K562 (cell line): ENCODE results near the gene EFS. TPM values are rescaled to one million over a fixed set of nuclear protein-coding genes. Genes with fewer than 3 reads are reported as not detected.

Experiments used
- ATAC-seq: fragments of 200-7000 bp; cut with Tn5 transposase; 3 replicates; pipeline ENCODE4 v1.9.1; 2020; ENCODE audit warnings: moderate library complexity
- BruUV-seq: library from RNA; stranded (reverse); fragments of 400-500 nt; replicated peaks from 2 replicates; lab custom pipeline; 2021; lab: Mats Ljungman, UMichigan
- CTCF ChIA-PET: fragments of 300-600 bp; formaldehyde crosslinking; extraction: SDS; loops from one replicate; lab custom pipeline; 2021; ENCODE audit warnings: low intra/inter-chr PET ratio; lab: Yijun Ruan, JAX
- POLR2A ChIA-PET: fragments of 300-600, 350-650 bp; sonication (Branson Sonifier 250); formaldehyde crosslinking; extraction: SDS; loops from one replicate; lab custom pipeline; 2021; ENCODE audit warnings: antibody characterized with exemption, inconsistent platforms; lab: Yijun Ruan, JAX
- DNase-seq, 4 experiments: peaks; one replicate each; pipeline versions ENCODE4 v3.0.0 to v3.0.0-alpha.2; 2011 to 2018; ENCODE audit warnings: low spot score in 3 of 4, mixed read lengths in 3 of 4; ENCODE audit errors: extremely low read depth in 1 of 4
- FAIRE-seq: peaks from 2 replicates; lab custom pipeline; 2011; peaks lifted over from hg19 to GRCh38; lab: Jason Lieb, UNC
- H2AFZ ChIP-seq: 2 replicates; pipeline ENCODE4 v1.6.0; 2011; ENCODE audit warnings: low read depth, low read length, control low read depth, inconsistent platforms
- H3K27ac ChIP-seq: fragments of 200-600 bp; 3 replicates; pipeline ENCODE4 v1.8.0; 2011; ENCODE audit warnings: low read depth, mild to moderate bottlenecking, control low read depth, inconsistent platforms, low read length, moderate library complexity, mixed read lengths; ENCODE audit errors: extremely low read depth
- H3K27me3 ChIP-seq, 2 experiments: fragments of 300-600 bp in 1 of 2; 2 replicates in 1 of 2; 3 replicates in 1 of 2; pipeline versions ENCODE4 v1.6.0 to v1.8.0; 2011; ENCODE audit warnings: inconsistent platforms in 2 of 2, low read length in 2 of 2, mild to moderate bottlenecking in 1 of 2, mixed read lengths in 1 of 2, moderate library complexity in 1 of 2; ENCODE audit not compliant: control insufficient read depth in 2 of 2, insufficient read depth in 2 of 2
- H3K36me3 ChIP-seq: fragments of 300-600 bp; 3 replicates; pipeline ENCODE4 v1.8.0; 2011; ENCODE audit warnings: mild to moderate bottlenecking, low read length, inconsistent platforms; ENCODE audit not compliant: control insufficient read depth, insufficient read depth
- H3K4me1 ChIP-seq, 2 experiments: fragments of 200-600 bp in 1 of 2; replicated peaks in 1 of 2; 2 replicates in 1 of 2; 3 replicates in 1 of 2; pipeline versions ENCODE4 v1.5.1 to v1.8.0; 2011; ENCODE audit warnings: inconsistent platforms in 2 of 2, low read length in 2 of 2, mild to moderate bottlenecking in 1 of 2, mixed read lengths in 1 of 2, moderate library complexity in 1 of 2; ENCODE audit not compliant: control insufficient read depth in 2 of 2, insufficient read depth in 2 of 2
- H3K4me2 ChIP-seq: 2 replicates; pipeline ENCODE4 v1.6.1; 2011; ENCODE audit warnings: low read length, control low read depth, inconsistent platforms, mixed read lengths; ENCODE audit not compliant: insufficient read depth
- H3K4me3 ChIP-seq: fragments of 200-600 bp; sonication (generic), shearing (Covaris generic); 2 replicates; pipeline ENCODE4 v1.5.1; 2016; ENCODE audit warnings: control low read depth, inconsistent platforms
- H3K79me2 ChIP-seq: fragments of 200-600 bp; 3 replicates; pipeline ENCODE4 v1.8.0; 2011; ENCODE audit warnings: low read length, inconsistent platforms; ENCODE audit not compliant: control insufficient read depth, insufficient read depth
- H3K9ac ChIP-seq, 2 experiments: 2 replicates each; pipeline versions ENCODE4 v1.6.0 to v1.6.1; 2011; ENCODE audit warnings: low read depth in 2 of 2, low read length in 2 of 2, control low read depth in 1 of 2, inconsistent platforms in 1 of 2, mild to moderate bottlenecking in 1 of 2, mixed read lengths in 1 of 2; ENCODE audit not compliant: insufficient read depth in 1 of 2
- H3K9me1 ChIP-seq: one replicate; pipeline ENCODE4 v1.6.0; 2011; ENCODE audit warnings: inconsistent platforms, mild to moderate bottlenecking, low read length, moderate library complexity; ENCODE audit not compliant: control insufficient read depth, insufficient read depth
- H3K9me3 ChIP-seq: replicated peaks from 2 replicates; pipeline ENCODE4 v1.5.1; 2011; ENCODE audit warnings: low read depth, low read length, inconsistent platforms; ENCODE audit not compliant: control insufficient read depth, insufficient read depth
- H4K20me1 ChIP-seq: replicated peaks from 2 replicates; pipeline ENCODE4 v1.6.1; 2011; ENCODE audit warnings: low read length, inconsistent platforms, mixed read lengths; ENCODE audit not compliant: control insufficient read depth, insufficient read depth
- NR2C2 ChIP-seq, 2 experiments: fragments of 200-800 bp in 1 of 2; sonication (Bioruptor generic) in 1 of 2; sonication (generic) in 1 of 2; formaldehyde crosslinking in 1 of 2; IDR thresholded peaks; 2 replicates each; pipeline versions ENCODE4 v1.6.1 to v1.8.0; 2016 to 2022; ENCODE audit warnings: mild to moderate bottlenecking in 1 of 2, missing compliant biosample characterization in 1 of 2, missing genetic modification characterization in 1 of 2, missing genetic modification reagents in 1 of 2
- RFX1 ChIP-seq: fragments of 450-650 bp; IDR thresholded peaks from 2 replicates; pipeline ENCODE4 v1.6.1; 2016; ENCODE audit warnings: mild to moderate bottlenecking, moderate library complexity
- SRSF7 ChIP-seq: fragments of 200-400 bp; formaldehyde crosslinking; optimal IDR thresholded peaks from 2 replicates; pipeline ENCODE3; 2017; ENCODE audit warnings: mild to moderate bottlenecking, low read depth, low read length
- WGBS: fragments of 100-300 bp; shearing (Covaris generic); methylation state at CpG from one replicate; pipeline ENCODE4 v1.1.6; 2016; ENCODE audit warnings: low coverage, mixed read lengths; ENCODE audit not compliant: insufficient coverage; ENCODE audit errors: missing lambda C conversion rate; 5-methylcytosine and 5-hydroxymethylcytosine counted together
- in situ Hi-C: fragments of 300-500 bp; cut with MboI; formaldehyde crosslinking; loops from 4 replicates; pipeline ENCODE4 v1.15.0; 2018; ENCODE audit warnings: inconsistent platforms, mixed read lengths
- intact Hi-C: fragments of 100-400 bp; cut with micrococcal nuclease; formaldehyde crosslinking; loops from 2 replicates; pipeline ENCODE4 v1.14.2; 2022
- polyA plus RNA-seq, 8 experiments: library from polyadenylated mRNA; depleted of rRNA in 4 of 8; stranded (reverse) in 5 of 8; unstranded in 3 of 8; fragments of >200 nt; fragmentation: Nextera tagmentation in 2 of 8; fragmentation: Illumina TruSeq in 1 of 8; extraction: Ambion mirVana in 2 of 8; extraction: Trizol in 1 of 8; gene quantifications; 2 replicates each; pipeline versions ENCODE4 v1.2.1 to v1.2.3, GENCODE V29; 2011 to 2014; ENCODE audit warnings: inconsistent platforms in 1 of 8, missing spikeins in 1 of 8
- total RNA-seq, 7 experiments: library from RNA; depleted of rRNA in 6 of 7; stranded (reverse); fragments of >200 nt in 6 of 7; fragmentation: Illumina TruSeq in 2 of 7; extraction: Trizol in 2 of 7; gene quantifications; 2 replicates each; pipeline versions ENCODE4 v1.2.1 to v1.2.3, GENCODE V29; 2011 to 2021; ENCODE audit warnings: low replicate concordance in 1 of 7

The EFS gene
- total and polyA plus RNA-seq, 9 of the 15 experiments (the other 6 are each of a cell fraction or from before 2014, with no cell fraction given): 0.01 to 0.03 TPM; not detected in 7

- Histone ChIP-seq H3K79me2 (no peaks in the 10 kb centered on the region), H3K4me3 (no peak overlapping the region), H2AFZ (no peak overlapping the region), H3K4me1 (peaks cover 0 to 14% of the 10 kb centered on the region in 2 experiments; a peak in 2 of 5 replicates), H3K27ac (no peak overlapping the region), H3K36me3 (no peaks in the 10 kb centered on the region), H4K20me1 (no peaks in the 10 kb centered on the region; the same call in 1 of the 2 replicates), H3K9me3 (no peaks in the 10 kb centered on the region), H3K9ac (no peak overlapping the region), H3K4me2 (no peak overlapping the region), H3K27me3 (peaks cover 2 to 58% of the 10 kb centered on the region in 2 experiments; a peak in 4 of 5 replicates), H3K9me1 (no peaks in the 10 kb centered on the region)
- in situ Hi-C loops (no loop called here), intact Hi-C loops (no loop called here)
- ChIA-PET POLR2A (interaction anchor here (0.8 kb wide), 1 partner anchor 95 kb away, joined by 3 read pairs; no protein-coding TSS in a partner anchor), CTCF (interaction anchor here (2.5 kb wide), 1 partner anchor 50 kb away, joined by 16 read pairs; no protein-coding TSS in a partner anchor)
- ATAC-seq: no peak
- FAIRE-seq: no peak
- WGBS: 15% methylated on average over 5 of the region's 14 CpGs
- no peak for DNase-seq
- BruUV-seq: no TSS peak
- TF ChIP-seq RFX1 (no peak), NR2C2 (CRISPR knock-in tag; IDR thresholded peaks at IDR 0.05) (no peak), NR2C2 (tag; IDR thresholded peaks at IDR 0.05) (no peak), SRSF7 (no peak)
Measured at GRCh38 chr14:23377573-23378563, 12.9 kb upstream of the EFS start.
